ENCODE results near the gene PTX4. TPM values are rescaled to one million over a fixed set of nuclear protein-coding genes. Genes with fewer than 3 reads are reported as not detected.

Gene PTX4
- total RNA-seq, 6 experiments from 2014 or later: not detected

GRCh38 chr16:1505912-1506311, 17.2 kb upstream of the PTX4 start:
- intact Hi-C loops (cut with DNase I): no loop called here
- ATAC-seq (no peak), DNase-seq (no peak)
- Histone ChIP-seq H3K36me3 (peaks cover 0 to 24% (median 11%) of the 10 kb centered on the region in 4 donors), H3K4me1 (no peaks in the 10 kb centered on the region), H3K4me3 (no peak overlapping the region), H3K9me3 (no peaks in the 10 kb centered on the region), H3K27ac (no peak overlapping the region), H3K27me3 (no peaks in the 10 kb centered on the region)
- no CpG with 5 or more reads among the region's 22 CpGs for WGBS (ENCODE audit: insufficient coverage, low coverage, low lambda C conversion rate, missing lambda C conversion rate)
- TF ChIP-seq CTCF (IDR thresholded peaks at IDR 0.05) (no peak), POLR2A (IDR thresholded peaks at IDR 0.05) (no peak)

GRCh38 chr16:1505073-1505844, 16.5 kb upstream of the PTX4 start:
- ATAC-seq (no peak), DNase-seq (no peak)
- peaks cover 0 to 28% (median 11%) of the 10 kb centered on the region in 4 donors for H3K36me3 ChIP-seq

GRCh38 chr16:1503110-1503955, 14.6 kb upstream of the PTX4 start:
- DNase-seq (no peak), ATAC-seq (no peak)
- Histone ChIP-seq H3K27me3 (no peaks in the 10 kb centered on the region), H3K4me1 (no peaks in the 10 kb centered on the region), H3K36me3 (peaks cover 0 to 42% (median 11%) of the 10 kb centered on the region in 4 donors), H3K27ac (no peak overlapping the region), H3K4me3 (no peak overlapping the region), H3K9me3 (no peaks in the 10 kb centered on the region)
- WGBS (ENCODE audit: insufficient coverage, low coverage, low lambda C conversion rate, missing lambda C conversion rate): 98% methylated on average over 33 of the region's 37 CpGs
- intact Hi-C loops (cut with DNase I): no loop called here
- no peak for TF ChIP-seq POLR2A (IDR thresholded peaks at IDR 0.05)
- TF ChIP-seq CTCF (IDR thresholded peaks at IDR 0.05): no peak

More at GRCh38 chr16:1505073-1505844, 16.5 kb upstream of the PTX4 start:
- no peaks in the 10 kb centered on the region for H3K4me1 ChIP-seq
- TF ChIP-seq CTCF (IDR thresholded peaks at IDR 0.05) (no peak), POLR2A (IDR thresholded peaks at IDR 0.05) (no peak)
- intact Hi-C loops (cut with DNase I): no loop called here
- no peak overlapping the region for H3K27ac ChIP-seq
- no peak overlapping the region for H3K4me3 ChIP-seq
- no peaks in the 10 kb centered on the region for H3K9me3 ChIP-seq
- WGBS (ENCODE audit: insufficient coverage, low coverage, low lambda C conversion rate, missing lambda C conversion rate): 94% methylated on average over 18 of the region's 37 CpGs
- no peaks in the 10 kb centered on the region for H3K27me3 ChIP-seq

- DNase-seq (no peak), ATAC-seq (no peak)
- no peak overlapping the region for H3K27ac ChIP-seq
- peaks cover 0 to 42% (median 11%) of the 10 kb centered on the region in 4 donors for H3K36me3 ChIP-seq
- H3K9me3 ChIP-seq: no peaks in the 10 kb centered on the region
- intact Hi-C loops (cut with DNase I): no loop called here
- H3K4me1 ChIP-seq: no peaks in the 10 kb centered on the region
- no peak overlapping the region for H3K4me3 ChIP-seq
- WGBS (ENCODE audit: insufficient coverage, low coverage, low lambda C conversion rate, missing lambda C conversion rate): 92% methylated on average over 2 of the region's 42 CpGs
- TF ChIP-seq CTCF (IDR thresholded peaks at IDR 0.05) (no peak), POLR2A (IDR thresholded peaks at IDR 0.05) (no peak)
- no peaks in the 10 kb centered on the region for H3K27me3 ChIP-seq
Observed at GRCh38 chr16:1502092-1503004, 13.6 kb upstream of the PTX4 start.

Data from right lobe of liver (tissue), 6 donors.